Endodermal cell (in vitro differentiated cells): ENCODE results near the gene PLEKHG4B. TPM values are rescaled to one million over a fixed set of nuclear protein-coding genes. Genes with fewer than 3 reads are reported as not detected.
"Not testable (repeated sequence)": the region's sequence is repeated elsewhere in the genome, so short reads cannot be mapped to it uniquely, and the experiment has no call there.

Experiments used
- DNase-seq: peaks from one replicate; pipeline ENCODE4 v3.0.0-alpha.2; 2017
- H3K27ac ChIP-seq: 2 replicates; pipeline ENCODE4 v1.5.1; 2013; ENCODE audit warnings: mild to moderate bottlenecking, low read depth, low read length, moderate library complexity
- H3K27me3 ChIP-seq: 2 replicates; pipeline ENCODE4 v1.6.1; 2013; ENCODE audit warnings: mild to moderate bottlenecking, low read length, moderate library complexity; ENCODE audit not compliant: insufficient read depth, control insufficient read depth, poor library complexity, severe bottlenecking
- H3K36me3 ChIP-seq: 2 replicates; pipeline ENCODE4 v1.7.0; 2013; ENCODE audit warnings: mild to moderate bottlenecking, low read length, moderate library complexity; ENCODE audit not compliant: control insufficient read depth, insufficient read depth
- H3K4me1 ChIP-seq: one replicate; pipeline ENCODE4 v1.7.0; 2013; ENCODE audit warnings: low read length; ENCODE audit not compliant: control insufficient read depth, insufficient read depth
- H3K4me3 ChIP-seq: 2 replicates; pipeline ENCODE4 v1.5.1; 2013; ENCODE audit warnings: mild to moderate bottlenecking, low read length, moderate library complexity
- H3K9ac ChIP-seq: 2 replicates; pipeline ENCODE4 v1.6.1; 2013; ENCODE audit warnings: mild to moderate bottlenecking, low read length, moderate library complexity; ENCODE audit not compliant: poor library complexity, severe bottlenecking; ENCODE audit errors: extremely low read depth
- H3K9me3 ChIP-seq: 2 replicates; pipeline ENCODE4 v1.6.1; 2013; ENCODE audit warnings: mild to moderate bottlenecking, low read length, moderate library complexity; ENCODE audit not compliant: control insufficient read depth
- H3K27ac Mint-ChIP-seq: 2 replicates; pipeline ENCODE4 v1.8.0; 2020; ENCODE audit warnings: mixed read lengths
- H3K27me3 Mint-ChIP-seq: 2 replicates; pipeline ENCODE4 v1.8.0; 2021; ENCODE audit warnings: mild to moderate bottlenecking, mixed read lengths; ENCODE audit not compliant: insufficient read depth
- H3K36me3 Mint-ChIP-seq: 2 replicates; pipeline ENCODE4 v1.8.0; 2020; ENCODE audit warnings: low read depth, mixed read lengths
- H3K4me1 Mint-ChIP-seq: 2 replicates; pipeline ENCODE4 v1.8.0; 2020; ENCODE audit warnings: mixed read lengths
- H3K4me3 Mint-ChIP-seq: 2 replicates; pipeline ENCODE4 v1.8.0; 2020; ENCODE audit warnings: mild to moderate bottlenecking, moderate library complexity, mixed read lengths
- H3K9me3 Mint-ChIP-seq: 2 replicates; pipeline ENCODE4 v1.8.0; 2020; ENCODE audit warnings: mild to moderate bottlenecking, mixed read lengths
- CTCF ChIP-seq: fragments of 200-600 bp; sonication (generic); conservative IDR thresholded peaks from 2 replicates; pipeline ENCODE4 v1.5.0; 2021; ENCODE audit warnings: antibody characterized with exemption, mild to moderate bottlenecking
- WGBS, 2 experiments: methylation state at CpG; one replicate each; pipeline versions ENCODE4 v1.1.5 to v1.1.7; 2013; ENCODE audit warnings: missing lambda C conversion rate in 2 of 2, mixed read lengths in 1 of 2; ENCODE audit not compliant: insufficient coverage in 1 of 2, insufficient read length in 1 of 2; 5-methylcytosine and 5-hydroxymethylcytosine counted together
- total RNA-seq, 2 donors: library from RNA; stranded (reverse); fragmentation: NEBNext Ultra II Directional in 1 of 2; extraction: Animal tissue kit (Norgen Biotek cat#: 25700) in 1 of 2; gene quantifications; 2 replicates in 1 of 2; 3 replicates in 1 of 2; pipeline ENCODE4 v1.2.1, GENCODE V29; 2021

Gene PLEKHG4B
- total RNA-seq, 2 donors from 2014 or later = 16.3 to 22.8 TPM

- Histone ChIP-seq H3K27me3 (no peaks in the 10 kb centered on the region), H3K27ac (no peak overlapping the region), H3K4me3 (no peak overlapping the region), H3K36me3 (no peaks in the 10 kb centered on the region), H3K9me3 (no peaks in the 10 kb centered on the region), H3K9ac (no peak overlapping the region), H3K4me1 (no peaks in the 10 kb centered on the region)
- Mint-ChIP-seq H3K27me3 (peaks cover 4% of the 10 kb centered on the region), H3K4me1 (no peaks in the 10 kb centered on the region), H3K4me3 (no peak overlapping the region), H3K9me3 (no peaks in the 10 kb centered on the region), H3K36me3 (peaks cover under 1% of the 10 kb centered on the region), H3K27ac (no peak overlapping the region)
- no peak for TF ChIP-seq CTCF
- WGBS, 2 experiments = 91 to 93% methylated on average over 34 to 36 of the region's 36 CpGs
- no peak for DNase-seq
These were observed 102.7 kb downstream of the PLEKHG4B start for GRCh38 chr5:194603-195209.

- Mint-ChIP-seq H3K9me3 (no peaks in the 10 kb centered on the region), H3K4me3 (no peak overlapping the region), H3K36me3 (peaks cover 2% of the 10 kb centered on the region), H3K27me3 (no peaks in the 10 kb centered on the region), H3K4me1 (no peaks in the 10 kb centered on the region), H3K27ac (no peak overlapping the region)
- Histone ChIP-seq H3K9ac (no peak overlapping the region), H3K27ac (no peak overlapping the region), H3K4me1 (no peaks in the 10 kb centered on the region), H3K9me3 (no peaks in the 10 kb centered on the region), H3K36me3 (no peaks in the 10 kb centered on the region), H3K27me3 (no peaks in the 10 kb centered on the region), H3K4me3 (no peak overlapping the region)
- peak; percentile 64 for TF ChIP-seq CTCF
- DNase-seq = no peak
- 85 to 87% methylated on average over 13 to 33 of the region's 33 CpGs for WGBS, 2 experiments
These were observed 103.6 kb downstream of the PLEKHG4B start for GRCh38 chr5:195401-196160.

- Mint-ChIP-seq H3K9me3 (no peaks in the 10 kb centered on the region), H3K4me1 (no peaks in the 10 kb centered on the region), H3K36me3 (peaks cover 2% of the 10 kb centered on the region), H3K27me3 (no peaks in the 10 kb centered on the region), H3K4me3 (no peak overlapping the region), H3K27ac (no peak overlapping the region)
- Histone ChIP-seq H3K27me3 (no peaks in the 10 kb centered on the region), H3K9ac (no peak overlapping the region), H3K36me3 (no peaks in the 10 kb centered on the region), H3K9me3 (no peaks in the 10 kb centered on the region), H3K4me3 (no peak overlapping the region), H3K4me1 (no peaks in the 10 kb centered on the region), H3K27ac (no peak overlapping the region)
- no peak for DNase-seq
- WGBS, 2 experiments = 93 to 100% methylated on average over 1 to 9 of the region's 10 CpGs
- no peak for TF ChIP-seq CTCF
These were observed 104.4 kb downstream of the PLEKHG4B start for GRCh38 chr5:196350-196749.

- H3K27ac Mint-ChIP-seq, H3K27me3 ChIP-seq, DNase-seq, H3K9me3 ChIP-seq, H3K36me3 ChIP-seq, H3K4me1 Mint-ChIP-seq, H3K4me3 Mint-ChIP-seq, H3K27me3 Mint-ChIP-seq, H3K4me1 ChIP-seq, H3K36me3 Mint-ChIP-seq, H3K27ac ChIP-seq, H3K9me3 Mint-ChIP-seq, H3K9ac ChIP-seq, H3K4me3 ChIP-seq: not testable (repeated sequence)
- WGBS, 2 experiments = 73 to 82% methylated on average over 10 to 16 of the region's 18 CpGs
These were observed 105.1 kb downstream of the PLEKHG4B start for GRCh38 chr5:197031-197430.
